ENCODE results near the gene CPB2. TPM values are rescaled to one million over a fixed set of nuclear protein-coding genes. Genes with fewer than 3 reads are reported as not detected.

The CPB2 gene
- total RNA-seq, 1 experiment from 2014 or later: not detected

GRCh38 chr13:46129955-46130618 lies 25.3 kb upstream of the CPB2 start:
- in situ Hi-C loops (cut with HindIII; ENCODE audit: low pct_unique_long_range_greater_than_20kb, low sequenced_read_pairs): no loop called here
- DNase-seq (ENCODE audit: low read depth): no peak

GRCh38 chr13:46129124-46129523 lies 24.3 kb upstream of the CPB2 start:
- in situ Hi-C loops (cut with HindIII; ENCODE audit: low pct_unique_long_range_greater_than_20kb, low sequenced_read_pairs): no loop called here
- DNase-seq (ENCODE audit: low read depth): no peak

DNA sequence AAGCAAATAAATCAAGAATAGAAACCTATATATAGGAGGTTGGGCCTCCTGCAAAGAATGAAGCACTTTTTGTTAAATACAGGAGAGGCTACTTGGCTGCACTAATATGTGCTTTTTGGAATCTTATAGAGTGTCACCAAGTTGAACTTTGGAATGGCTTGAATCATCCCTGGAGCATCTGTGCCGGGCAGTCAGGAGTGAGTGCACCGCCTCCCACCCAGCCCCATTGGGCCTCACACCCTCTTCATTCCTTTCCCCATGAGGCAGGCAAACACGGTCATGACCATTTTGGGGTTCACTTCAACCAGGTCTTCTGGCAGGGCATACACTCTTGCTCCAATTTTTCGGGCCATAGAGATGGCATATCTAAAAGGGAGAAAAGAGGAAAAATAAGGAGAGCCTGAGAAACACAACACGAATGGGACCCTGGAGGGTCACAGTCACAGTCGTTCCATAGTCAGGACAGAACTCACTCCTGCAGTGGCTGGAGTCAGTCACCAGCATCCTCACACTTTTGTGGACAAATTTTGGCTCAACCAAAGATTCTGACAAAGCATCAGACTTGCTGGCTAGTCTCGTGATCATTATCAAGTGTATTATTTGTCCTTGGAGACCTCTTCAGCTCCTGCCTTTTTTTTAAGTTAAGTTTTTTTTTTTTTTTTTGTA lies 22.7 kb upstream of the CPB2 start:
- in situ Hi-C loops (cut with HindIII; ENCODE audit: low pct_unique_long_range_greater_than_20kb, low sequenced_read_pairs): no loop called here
- DNase-seq (ENCODE audit: low read depth): no peak

GRCh38 chr13:46126552-46127357 lies 21.9 kb upstream of the CPB2 start:
- in situ Hi-C loops (cut with HindIII; ENCODE audit: low pct_unique_long_range_greater_than_20kb, low sequenced_read_pairs): no loop called here
- DNase-seq (ENCODE audit: low read depth): peak; percentile 35

DNA sequence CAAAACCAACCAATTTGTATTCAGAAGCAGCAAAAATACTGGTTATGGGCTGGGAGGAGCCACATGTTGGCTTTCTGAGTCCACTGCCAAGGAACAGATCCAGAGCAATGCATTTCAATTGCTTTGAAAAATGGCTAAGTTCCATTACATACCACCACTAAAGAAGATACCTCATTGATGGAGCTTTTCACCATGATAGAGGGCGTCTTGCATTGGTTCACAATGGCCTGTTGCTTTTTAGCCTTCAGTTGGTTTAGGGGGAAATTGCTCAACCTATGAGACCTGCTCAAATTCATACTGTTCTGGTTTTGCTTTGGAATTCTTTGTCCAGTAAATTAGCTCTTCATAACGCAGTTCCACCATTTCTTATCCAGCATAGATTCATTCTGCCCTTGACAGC lies 21.2 kb upstream of the CPB2 start:
- in situ Hi-C loops (cut with HindIII; ENCODE audit: low pct_unique_long_range_greater_than_20kb, low sequenced_read_pairs): no loop called here
- no peak for DNase-seq (ENCODE audit: low read depth)

DNA sequence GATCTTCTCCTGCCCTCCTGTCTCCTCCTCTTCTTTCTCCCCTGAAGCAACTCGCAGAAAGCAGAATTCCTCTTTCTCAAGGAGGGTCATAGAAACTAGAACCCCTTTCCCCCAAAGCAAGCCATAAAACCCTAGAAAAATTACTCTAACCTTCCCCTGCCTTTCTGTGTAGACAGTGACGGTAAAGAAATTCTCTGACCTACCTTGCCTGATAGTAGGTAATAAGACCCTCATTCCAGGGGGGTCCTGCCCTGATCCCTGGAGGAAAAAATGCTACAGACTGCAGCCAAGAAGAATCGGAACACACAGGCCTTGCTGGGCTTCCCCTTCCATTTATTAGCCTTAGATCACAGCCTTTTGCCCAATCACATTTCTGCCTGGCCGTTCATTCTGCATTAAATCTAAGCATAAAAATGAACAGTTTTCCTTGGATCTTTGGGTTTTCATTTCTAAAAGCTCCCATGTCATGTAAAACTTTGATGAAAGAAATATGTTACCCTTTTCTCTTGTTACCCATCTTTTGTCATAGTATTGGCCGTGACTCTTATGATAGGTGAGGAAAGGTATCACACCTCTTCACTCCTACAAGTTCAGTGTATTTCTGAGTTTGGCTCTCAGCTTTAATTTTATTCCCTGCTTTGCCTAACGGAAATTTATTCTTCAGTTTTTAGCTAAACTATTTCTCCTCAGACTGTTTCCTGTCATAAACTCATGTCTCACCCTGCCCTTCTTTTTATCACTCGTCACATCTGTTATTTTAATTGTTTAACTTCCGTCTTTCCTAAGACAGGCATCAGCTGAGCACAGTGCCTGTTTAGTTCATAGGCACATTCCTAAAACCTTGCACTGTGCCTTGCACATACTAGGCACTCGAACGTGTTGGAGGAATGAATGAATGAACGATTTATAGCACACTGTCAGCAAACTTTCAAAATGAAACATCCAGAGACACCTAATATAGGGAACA lies 20.4 kb upstream of the CPB2 start:
- DNase-seq (ENCODE audit: low read depth): no peak
- in situ Hi-C loops (cut with HindIII; ENCODE audit: low pct_unique_long_range_greater_than_20kb, low sequenced_read_pairs): no loop called here

DNA sequence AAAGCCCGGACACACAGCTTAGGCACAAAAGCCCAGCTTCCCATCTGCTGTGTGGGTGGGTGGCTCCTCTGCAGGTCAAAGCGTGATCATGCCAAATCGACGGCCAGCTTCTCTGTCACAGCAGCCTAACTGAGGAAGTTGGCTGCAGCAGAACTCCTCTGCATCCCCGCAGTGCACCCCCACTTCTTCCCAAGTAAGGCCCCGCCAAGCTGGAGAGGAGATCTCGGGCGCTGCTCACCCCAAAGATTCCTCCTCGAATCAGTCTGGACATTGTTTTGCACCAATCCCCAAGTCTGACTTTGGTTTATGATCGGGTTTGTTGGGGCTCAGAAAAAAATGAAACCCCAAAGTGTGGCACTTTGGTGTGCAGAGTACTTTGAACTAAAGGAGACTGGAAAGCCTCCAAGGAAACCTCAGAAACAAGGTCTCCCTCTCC lies 19.7 kb upstream of the CPB2 start:
- no peak for DNase-seq (ENCODE audit: low read depth)
- in situ Hi-C loops (cut with HindIII; ENCODE audit: low pct_unique_long_range_greater_than_20kb, low sequenced_read_pairs): no loop called here

GRCh38 chr13:46122304-46122703 lies 17.5 kb upstream of the CPB2 start:
- in situ Hi-C loops (cut with HindIII; ENCODE audit: low pct_unique_long_range_greater_than_20kb, low sequenced_read_pairs): no loop called here

GRCh38 chr13:46121597-46122163 lies 16.8 kb upstream of the CPB2 start:
- DNase-seq (ENCODE audit: low read depth): no peak
- in situ Hi-C loops (cut with HindIII; ENCODE audit: low pct_unique_long_range_greater_than_20kb, low sequenced_read_pairs): no loop called here

More at GRCh38 chr13:46122304-46122703, 17.5 kb upstream of the CPB2 start:
- no peak for DNase-seq (ENCODE audit: low read depth)

GRCh38 chr13:46121033-46121432 lies 16.2 kb upstream of the CPB2 start:
- DNase-seq (ENCODE audit: low read depth): no peak
- in situ Hi-C loops (cut with HindIII; ENCODE audit: low pct_unique_long_range_greater_than_20kb, low sequenced_read_pairs): no loop called here

- in situ Hi-C loops (cut with HindIII; ENCODE audit: low pct_unique_long_range_greater_than_20kb, low sequenced_read_pairs): no loop called here
- DNase-seq (ENCODE audit: low read depth): no peak
These were observed 15.2 kb upstream of the CPB2 start for GRCh38 chr13:46119883-46120614.

DNA sequence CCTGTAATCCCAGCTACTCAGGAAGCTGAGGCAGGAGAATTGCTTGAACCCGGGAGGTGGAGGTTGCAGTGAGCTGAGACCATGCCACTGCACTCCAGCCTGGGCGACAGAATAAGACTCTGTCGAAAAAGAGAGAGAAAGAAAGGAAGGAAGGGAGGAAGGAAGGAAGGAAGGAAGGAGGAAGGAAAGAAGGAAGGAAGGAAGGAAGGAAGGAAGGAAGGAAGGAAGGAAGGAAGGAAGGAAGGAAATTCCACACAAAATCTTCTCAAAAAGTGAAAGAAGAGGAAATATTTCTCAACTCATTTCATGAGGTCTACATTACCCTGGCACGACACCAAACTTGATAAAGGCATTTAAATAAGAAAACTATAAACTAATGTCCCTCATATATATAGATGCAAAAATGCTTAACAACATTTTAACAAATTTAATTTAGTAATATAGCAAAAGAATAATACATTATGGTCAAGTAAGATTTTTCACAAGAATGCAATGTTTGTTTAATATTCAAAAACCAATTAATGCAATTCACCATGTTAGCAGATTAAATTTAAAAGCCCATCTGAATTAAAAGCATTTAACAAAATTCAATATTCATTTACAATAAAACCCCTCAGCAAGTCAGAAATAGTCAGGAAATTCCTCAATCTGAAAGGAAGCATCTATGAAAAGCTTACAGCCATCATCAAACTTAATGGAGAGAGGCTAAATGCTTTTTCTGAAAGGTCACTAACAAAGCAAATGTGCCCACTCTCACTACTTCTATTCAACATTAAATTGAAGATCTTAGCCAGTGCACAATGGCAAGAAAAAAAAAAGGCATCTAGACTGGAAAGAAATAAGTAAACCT lies 12.0 kb upstream of the CPB2 start:
- no peak for DNase-seq (ENCODE audit: low read depth)
- in situ Hi-C loops (cut with HindIII; ENCODE audit: low pct_unique_long_range_greater_than_20kb, low sequenced_read_pairs): no loop called here

- no peak for DNase-seq (ENCODE audit: low read depth)
- in situ Hi-C loops (cut with HindIII; ENCODE audit: low pct_unique_long_range_greater_than_20kb, low sequenced_read_pairs): no loop called here
These were observed 9.8 kb upstream of the CPB2 start for GRCh38 chr13:46114613-46115012.

GRCh38 chr13:46113596-46113995 lies 8.8 kb upstream of the CPB2 start:
- DNase-seq (ENCODE audit: low read depth): no peak
- in situ Hi-C loops (cut with HindIII; ENCODE audit: low pct_unique_long_range_greater_than_20kb, low sequenced_read_pairs): no loop called here

- DNase-seq (ENCODE audit: low read depth): no peak
- in situ Hi-C loops (cut with HindIII; ENCODE audit: low pct_unique_long_range_greater_than_20kb, low sequenced_read_pairs): no loop called here
These were observed 6.3 kb upstream of the CPB2 start for GRCh38 chr13:46111151-46111550.

GRCh38 chr13:46109451-46109850 lies 4.6 kb upstream of the CPB2 start:
- in situ Hi-C loops (cut with HindIII; ENCODE audit: low pct_unique_long_range_greater_than_20kb, low sequenced_read_pairs): no loop called here
- no peak for DNase-seq (ENCODE audit: low read depth)

Data from Caki2 (cell line).